T1000 (cell line): ENCODE data around the gene RFPL1.

ENCODE experiments used
- DNase-seq: peaks from one replicate; lab custom pipeline; 2025; ENCODE audit warnings: mixed read lengths; lab: John Stamatoyannopoulos, UW

The RFPL1 gene

DNA sequence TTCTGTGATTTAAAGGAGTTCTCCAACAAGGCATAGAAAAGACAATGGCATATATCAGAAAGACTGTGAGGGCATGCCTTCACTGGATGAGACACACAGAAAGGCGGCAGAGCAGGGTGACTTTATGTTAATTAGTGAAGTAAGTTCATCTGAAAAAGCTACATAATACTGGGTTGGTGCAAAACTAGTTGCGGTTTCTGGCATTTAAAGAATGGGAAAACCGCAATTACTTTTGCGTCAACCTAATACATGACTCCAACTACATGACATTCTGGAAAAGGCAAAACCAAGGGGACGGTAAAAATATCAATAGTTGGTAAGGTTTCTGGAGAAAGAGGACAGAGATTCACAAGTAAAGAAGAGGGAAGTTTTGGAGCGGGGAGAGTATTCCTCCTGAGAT lies 5.1 kb downstream of the RFPL1 start:
- no peak for DNase-seq

- DNase-seq: no peak
These were observed 5.7 kb downstream of the RFPL1 start for GRCh38 chr22:29443861-29444792.

DNA sequence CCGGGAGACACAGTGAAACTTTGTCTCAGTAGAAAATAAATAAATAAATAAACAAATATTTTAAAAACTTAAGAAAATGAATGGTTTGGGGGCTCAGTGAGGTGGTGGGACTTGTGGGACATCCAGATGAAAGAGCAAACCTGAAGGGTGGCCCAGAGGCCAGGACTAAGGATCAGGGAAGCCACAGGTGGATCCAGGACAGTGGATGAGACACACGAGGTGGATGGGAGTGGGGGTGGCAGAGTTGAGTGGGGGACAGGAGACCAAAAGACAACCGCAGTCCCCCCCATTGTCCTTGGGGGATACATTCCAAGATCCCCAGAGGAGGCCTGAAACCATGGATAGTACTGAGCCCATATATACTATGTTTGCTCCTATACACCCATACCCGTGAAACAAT lies 7.1 kb downstream of the RFPL1 start:
- DNase-seq: no peak

DNA sequence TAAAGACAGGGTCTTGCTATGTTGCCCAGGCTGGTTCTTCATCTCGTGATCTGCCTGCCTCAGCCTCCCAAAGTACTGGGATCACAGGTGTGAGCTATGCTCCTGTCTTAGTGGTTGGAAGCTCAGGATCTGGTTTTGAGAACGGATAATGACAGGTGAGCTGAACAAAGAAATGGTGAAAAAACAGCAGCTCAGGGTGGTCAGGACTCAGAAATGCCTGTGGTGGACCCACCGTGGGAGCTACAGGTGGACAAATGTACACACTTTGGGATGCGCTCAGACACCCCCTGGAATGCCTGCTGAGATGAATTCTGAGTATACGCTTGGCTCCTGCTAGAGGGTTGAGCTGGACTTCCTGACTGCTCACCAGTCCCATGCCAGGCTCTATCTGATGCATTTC lies 9.5 kb downstream of the RFPL1 start:
- DNase-seq: no peak

DNA sequence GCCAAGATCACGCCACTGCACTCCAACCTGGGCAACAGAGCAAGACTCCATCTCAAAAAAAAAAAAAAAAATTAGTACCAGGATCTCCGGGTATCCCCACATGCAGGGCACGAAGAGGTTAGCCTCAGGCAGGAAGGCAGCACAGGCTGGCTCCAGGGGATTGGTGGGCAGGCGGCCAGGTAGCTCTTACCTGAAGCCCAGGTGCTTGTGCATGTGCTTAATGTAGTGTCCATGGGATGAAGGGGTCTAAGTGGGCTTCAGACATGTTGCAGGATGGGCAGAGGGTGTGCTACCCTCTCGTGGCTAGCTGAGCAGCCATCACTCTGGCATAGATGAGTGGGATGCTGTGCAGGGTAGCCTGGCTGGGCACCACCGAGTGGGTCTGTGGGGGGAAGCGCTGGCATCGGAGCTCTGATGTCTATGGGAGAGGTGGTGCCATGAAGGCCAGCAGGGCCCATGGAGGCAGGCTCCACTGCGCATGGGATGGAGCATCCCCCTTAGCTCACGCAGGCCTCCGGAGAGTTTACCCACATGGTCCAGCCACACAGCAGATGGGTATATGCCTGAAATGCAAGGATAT lies 11.0 kb downstream of the RFPL1 start:
- DNase-seq: no peak

DNA sequence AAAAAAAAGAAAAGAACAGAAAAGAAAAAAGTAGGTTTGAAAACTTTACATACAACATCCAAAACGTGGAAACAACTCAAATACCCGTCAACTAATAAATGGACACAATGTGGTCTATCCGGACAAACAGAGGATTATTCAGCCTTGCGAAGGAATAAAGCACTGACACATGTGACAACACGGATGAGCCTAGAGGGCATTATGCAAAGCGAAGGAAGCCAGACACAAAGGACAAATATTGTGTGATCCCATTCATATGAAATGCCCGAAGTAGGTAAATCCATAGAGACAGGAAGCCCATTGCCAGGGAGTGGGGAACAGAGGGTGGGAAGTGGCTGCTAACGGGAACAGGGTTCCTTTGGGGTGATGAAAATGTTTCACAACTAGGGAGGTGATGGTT lies 11.8 kb downstream of the RFPL1 start:
- DNase-seq: no peak

DNA sequence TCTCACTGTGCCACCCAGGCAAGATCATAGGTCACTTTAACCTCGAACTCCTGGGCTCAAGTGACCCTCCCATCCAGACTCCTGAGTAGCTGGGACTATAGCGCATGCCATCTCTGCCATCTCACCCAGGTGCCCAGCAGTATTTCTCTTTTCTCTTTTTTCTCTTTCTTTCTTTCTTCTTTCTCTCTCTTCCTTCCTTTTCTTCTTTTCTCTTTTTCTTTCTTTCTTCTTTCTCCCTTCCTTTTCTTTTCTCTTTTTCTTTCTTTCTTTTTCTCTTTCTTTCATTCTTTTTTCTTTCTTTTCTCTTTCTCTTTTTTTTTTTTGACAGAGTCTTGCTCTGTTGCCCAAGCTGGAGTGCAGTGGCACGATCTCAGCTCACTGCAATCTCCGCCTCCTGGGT lies 13.5 kb downstream of the RFPL1 start:
- DNase-seq: no peak

DNA sequence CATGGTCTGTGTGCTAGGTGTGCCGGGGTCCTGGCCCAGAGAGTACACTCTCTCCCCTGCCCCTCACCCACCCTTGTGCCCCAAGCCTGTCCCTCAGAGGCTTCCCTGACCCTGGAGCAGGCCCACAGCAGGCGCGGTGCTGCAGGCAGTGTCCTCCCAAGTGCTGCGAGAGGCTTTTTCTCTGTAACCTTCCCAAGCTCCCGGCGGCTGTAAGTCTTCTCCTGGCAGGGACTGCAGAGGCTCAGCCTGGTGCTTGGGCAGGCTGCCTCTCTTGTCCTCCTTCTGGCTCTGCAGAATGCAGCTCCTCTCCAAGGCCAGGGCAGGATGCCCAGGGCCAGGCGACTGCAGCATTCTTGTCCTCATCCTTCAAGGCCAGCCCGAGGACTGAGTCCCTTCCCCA lies 15.9 kb downstream of the RFPL1 start:
- DNase-seq: no peak

DNA sequence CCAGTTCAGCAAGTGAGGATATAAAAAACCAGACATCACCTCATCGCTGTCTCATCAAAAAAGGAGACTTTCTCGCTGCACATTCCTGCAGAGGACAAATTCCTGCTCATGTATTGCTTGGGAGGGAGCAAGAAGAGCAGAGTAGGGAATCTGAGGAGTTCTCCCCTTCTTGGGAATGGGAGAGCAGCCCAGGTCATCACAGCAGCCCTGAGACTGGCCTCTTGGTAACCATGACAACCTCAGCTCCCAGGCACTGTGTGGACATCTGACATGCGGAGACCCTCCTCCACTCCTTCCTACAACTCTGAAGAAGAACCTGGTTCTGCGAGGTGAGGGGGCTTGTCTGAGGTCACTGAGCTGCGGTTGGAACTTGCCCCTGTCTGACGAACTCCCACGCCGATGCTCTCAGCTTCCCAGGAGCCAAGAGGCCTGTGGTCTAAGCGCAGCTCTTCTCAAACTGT lies 17.9 kb downstream of the RFPL1 start:
- DNase-seq: no peak

DNA sequence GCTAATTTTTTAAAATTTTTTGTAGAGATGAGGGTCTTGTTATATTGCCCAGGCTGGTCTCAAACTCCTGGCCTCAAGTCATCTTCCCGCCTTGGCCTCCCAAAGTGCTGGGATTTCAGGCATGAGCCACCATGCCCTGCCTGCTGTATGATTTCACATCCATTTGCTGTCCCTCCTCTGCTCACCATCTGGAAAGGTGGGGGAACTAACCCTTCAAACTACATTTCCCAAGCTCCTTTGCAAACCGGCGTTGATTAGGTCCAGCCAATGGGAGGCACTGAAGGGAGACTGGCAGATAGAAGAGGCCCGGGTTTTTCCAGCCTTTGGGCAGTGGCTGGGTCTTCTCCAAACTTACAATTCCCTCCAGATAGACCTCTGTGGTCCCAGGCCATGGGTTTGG lies 19.3 kb downstream of the RFPL1 start:
- DNase-seq: no peak

DNA sequence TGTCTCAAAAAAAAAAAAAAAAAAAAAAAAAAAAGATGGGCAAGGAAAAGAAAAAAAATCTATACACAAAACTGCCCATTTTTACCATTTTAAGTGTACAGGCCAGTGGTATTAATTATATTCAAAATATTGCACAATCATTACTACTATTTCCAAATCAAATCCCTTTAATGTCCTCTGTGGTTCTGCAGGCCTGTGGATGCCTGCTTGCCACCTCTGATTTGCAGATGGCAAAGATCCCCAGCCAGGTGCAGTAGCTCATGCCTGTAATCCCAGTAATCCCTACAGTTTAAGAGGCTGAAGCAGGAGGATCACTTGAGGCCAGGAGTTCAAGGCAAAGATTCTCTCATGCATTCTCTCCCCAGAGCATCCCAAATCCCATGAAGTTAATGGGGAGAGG lies 20.2 kb downstream of the RFPL1 start:
- no peak for DNase-seq

DNA sequence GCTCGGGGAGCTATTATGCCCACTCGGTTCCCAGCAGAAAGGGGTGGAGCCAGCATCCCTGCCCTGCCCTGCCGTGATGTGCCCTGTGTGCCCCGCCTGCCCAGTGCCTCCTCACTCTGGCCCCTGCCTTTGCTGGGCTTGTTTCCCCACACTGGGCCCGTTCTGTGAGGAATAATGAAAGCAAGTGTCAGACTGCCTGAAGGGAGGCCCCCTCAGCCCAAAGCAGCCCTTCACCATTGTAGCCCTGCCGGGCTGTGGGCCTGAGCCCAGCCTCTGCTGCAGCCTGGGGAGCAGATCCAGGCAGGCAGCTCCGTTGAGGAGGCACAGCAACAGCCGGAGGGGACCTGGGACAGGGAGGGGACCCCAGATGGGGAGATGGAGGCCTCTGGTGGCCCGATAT lies 21.4 kb downstream of the RFPL1 start:
- no peak for DNase-seq

GRCh38 chr22:29461263-29461662 lies 22.9 kb downstream of the RFPL1 start:
- DNase-seq: no peak

- DNase-seq: no peak
These were observed 25.2 kb downstream of the RFPL1 start for GRCh38 chr22:29463629-29464028.

- no peak for DNase-seq
These were observed 26.2 kb downstream of the RFPL1 start for GRCh38 chr22:29464581-29464980.

DNA sequence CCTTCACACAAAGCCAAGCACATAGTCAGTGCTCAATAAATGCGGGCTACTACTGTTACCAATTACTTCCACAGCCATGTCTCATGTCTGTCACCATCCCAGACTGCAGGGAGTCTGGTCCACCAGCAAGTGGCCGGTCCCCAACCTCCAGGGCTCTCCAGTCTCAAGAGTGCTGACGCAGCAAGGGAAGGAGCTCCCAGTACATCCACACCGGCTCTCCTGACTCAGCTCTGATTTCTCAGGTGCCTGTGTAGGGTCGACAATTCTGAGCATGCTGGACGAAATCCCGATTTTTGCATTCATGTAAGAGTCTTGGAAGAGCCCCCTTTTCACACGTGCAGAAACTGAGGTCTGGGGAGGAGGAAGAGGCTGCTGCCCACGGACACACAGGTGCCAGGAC lies 31.4 kb downstream of the RFPL1 start:
- DNase-seq: no peak

DNA sequence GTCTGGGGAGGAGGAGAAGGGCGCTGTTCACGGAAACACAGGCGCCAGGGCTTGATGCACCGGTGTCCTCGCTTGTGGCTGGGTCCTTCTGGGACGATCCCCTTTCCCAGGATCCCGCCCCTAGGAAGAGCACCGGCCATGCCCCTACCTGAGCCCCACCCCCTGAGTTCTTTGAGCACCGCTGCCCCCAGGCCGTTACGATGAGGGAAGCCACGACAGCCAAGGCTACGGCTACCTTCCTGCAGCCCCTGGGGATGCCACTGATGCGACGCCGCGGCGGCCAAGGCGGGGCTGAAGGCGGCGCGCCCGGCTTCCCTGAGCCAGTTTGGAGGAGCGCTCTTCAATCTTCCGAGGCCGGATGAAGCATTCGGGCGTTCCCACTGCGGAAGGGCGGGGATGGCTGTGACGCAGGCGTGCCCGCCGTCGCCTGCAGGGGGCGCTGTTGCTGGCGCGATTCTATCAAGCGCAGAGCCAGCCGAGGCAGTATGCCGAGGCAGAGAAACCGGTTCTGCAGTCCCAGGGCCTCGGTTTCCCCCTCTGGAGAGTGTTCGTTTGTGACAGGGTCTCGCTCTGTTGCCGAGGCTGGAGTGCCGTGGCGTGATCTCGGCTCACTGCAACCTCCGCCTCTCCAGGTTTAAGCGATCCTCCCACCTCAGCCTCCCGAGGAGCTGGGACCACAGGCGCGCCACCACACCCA lies 31.9 kb downstream of the RFPL1 start:
- no peak for DNase-seq

GRCh38 chr22:29473001-29473400 lies 34.6 kb downstream of the RFPL1 start:
- DNase-seq: no peak

GRCh38 chr22:29475550-29475949 lies 37.2 kb downstream of the RFPL1 start:
- no peak for DNase-seq

DNA sequence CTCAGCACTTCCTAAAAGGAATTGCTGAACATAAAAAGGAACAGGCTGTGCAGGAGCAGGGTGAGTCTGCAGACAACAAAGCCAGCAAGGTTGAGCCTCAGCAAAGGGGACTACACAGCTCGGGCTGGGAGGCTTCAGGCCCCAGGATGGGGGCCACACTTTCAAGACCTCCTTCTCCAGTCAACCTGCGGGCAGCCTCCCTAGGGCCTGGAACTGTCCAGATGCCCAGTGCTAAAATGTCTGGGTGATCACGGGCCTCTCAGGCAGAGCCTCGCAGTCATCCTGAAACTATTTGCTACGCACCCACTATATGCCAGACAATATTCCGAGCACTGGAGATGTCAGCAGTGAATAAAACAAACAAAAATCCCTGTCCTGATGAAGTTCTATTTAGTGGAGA lies 37.7 kb downstream of the RFPL1 start:
- DNase-seq: no peak

DNA sequence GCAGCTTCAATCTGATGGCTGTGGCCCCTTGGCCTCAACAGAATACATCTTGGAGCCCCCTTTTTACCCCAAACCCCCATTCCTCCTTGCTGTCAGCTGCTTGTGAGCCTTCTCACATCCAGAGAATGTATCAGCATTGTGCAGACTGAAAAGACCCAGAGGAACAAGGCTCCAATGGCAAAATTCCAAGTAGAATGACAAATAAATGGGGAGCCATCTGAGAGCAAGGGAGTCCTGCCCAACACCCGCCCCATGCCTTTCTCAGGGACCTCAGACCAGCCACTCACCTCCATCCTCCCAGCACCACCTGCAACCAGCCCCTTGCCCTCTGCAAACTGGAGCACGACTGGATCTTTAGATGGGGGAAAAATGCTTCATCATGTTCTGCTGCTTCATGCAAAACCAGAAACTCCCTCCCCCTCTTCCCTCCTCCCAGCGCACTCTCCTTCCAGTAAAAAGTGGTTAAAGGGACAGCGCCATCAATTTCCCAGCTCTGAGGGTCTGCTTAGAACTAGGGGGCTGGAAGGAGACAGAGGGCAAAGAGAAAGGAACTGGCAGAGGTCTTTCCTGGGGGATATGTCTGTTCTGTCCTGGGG lies 39.4 kb downstream of the RFPL1 start:
- DNase-seq: no peak
